ENCODE measurements around the gene ZMYND8. TPM values are rescaled to one million over a fixed set of nuclear protein-coding genes. Genes with fewer than 3 reads are reported as not detected.

ZMYND8 gene
- total RNA-seq, 1 experiment from 2014 or later, result 50.7 TPM

- intact Hi-C loops (cut with micrococcal nuclease; ENCODE audit: unreplicated experiment), result no loop called here
Measured at GRCh38 chr20:47357296-47358038, 968 bp upstream of the ZMYND8 start.

GRCh38 chr20:47356220-47356525 is 326 bp downstream of the ZMYND8 start:
- POLR2A ChIA-PET, result interaction anchor here (0.7 to 1.0 kb wide), 3 partner anchors 20 to 82 kb away, joined by 3 to 17 read pairs (median 3); no protein-coding TSS in a partner anchor
- in situ Hi-C loops (cut with HindIII; ENCODE audit: low pct_unique_long_range_greater_than_20kb, low sequenced_read_pairs), result no loop called here

More at GRCh38 chr20:47357296-47358038, 968 bp upstream of the ZMYND8 start:
- DNase-seq (ENCODE audit: low read depth, low spot score), result no peak
- peak overlapping the region; percentile 100 for H3K27ac ChIP-seq (ENCODE audit: low read length)
- H3K9me3 ChIP-seq (ENCODE audit: control insufficient read depth, insufficient read depth, low read depth, low read length), result no peaks in the 10 kb centered on the region
- ChIA-PET POLR2A (interaction anchor here (1.0 kb wide), 1 partner anchor 25 kb away, joined by 3 read pairs; no protein-coding TSS in a partner anchor), CTCF (interaction anchor here (1.3 kb wide), 1 partner anchor 27 kb away, joined by 4 read pairs; no protein-coding TSS in a partner anchor)
- ATAC-seq, result peak; percentile 31
- in situ Hi-C loops (cut with HindIII; ENCODE audit: low pct_unique_long_range_greater_than_20kb, low sequenced_read_pairs), result no loop called here
- no peaks in the 10 kb centered on the region for H3K36me3 ChIP-seq (ENCODE audit: control insufficient read depth, insufficient read depth, low read length)
- no peaks in the 10 kb centered on the region for H3K27me3 ChIP-seq (ENCODE audit: control insufficient read depth, insufficient read depth, low read length)
- peaks cover 99% of the 10 kb centered on the region for H3K4me1 ChIP-seq (ENCODE audit: control insufficient read depth, insufficient read depth, low read length)
- BruUV-seq (replicated peaks), result no TSS peak
- H3K4me3 ChIP-seq (ENCODE audit: low read depth in 2 of 2, low read length in 2 of 2), result no peak overlapping the region
- TF ChIP-seq POLR2AphosphoS5 (IDR thresholded peaks at IDR 0.05; ENCODE audit: low read depth, low read length) (peak; percentile 68; the same call in 1 of the 2 replicates), SIN3A (IDR thresholded peaks at IDR 0.05; ENCODE audit: borderline replicate concordance, insufficient read depth, low read depth, low read length) (no peak)

More at GRCh38 chr20:47356220-47356525, 326 bp downstream of the ZMYND8 start:
- DNase-seq (ENCODE audit: low read depth, low spot score) (no peak), ATAC-seq (no peak)
- no peaks in the 10 kb centered on the region for H3K27me3 ChIP-seq (ENCODE audit: control insufficient read depth, insufficient read depth, low read length)
- BruUV-seq (replicated peaks), result no TSS peak
- TF ChIP-seq POLR2AphosphoS5 (IDR thresholded peaks at IDR 0.05; ENCODE audit: low read depth, low read length), result no peak
- TF ChIP-seq TCF7L2 (IDR thresholded peaks at IDR 0.05; ENCODE audit: low read depth, low read length), result no peak
- no peak for TF ChIP-seq CTCF (IDR thresholded peaks at IDR 0.05)
- no peak for TF ChIP-seq REST (IDR thresholded peaks at IDR 0.05; ENCODE audit: insufficient read depth in 1 of 2, low read depth in 2 of 2, low read length in 1 of 2)
- TF ChIP-seq SIN3A (IDR thresholded peaks at IDR 0.05; ENCODE audit: borderline replicate concordance, insufficient read depth, low read depth, low read length), result no peak
- H3K27ac ChIP-seq (ENCODE audit: low read length), result peak overlapping the region; percentile 100
- H3K9me3 ChIP-seq (ENCODE audit: control insufficient read depth, insufficient read depth, low read depth, low read length), result no peaks in the 10 kb centered on the region
- CTCF ChIA-PET, result interaction anchor here (0.6 to 1.3 kb wide), 3 partner anchors 28 to 83 kb away, joined by 4 to 9 read pairs (median 7); no protein-coding TSS in a partner anchor
- intact Hi-C loops (cut with micrococcal nuclease; ENCODE audit: unreplicated experiment), result no loop called here
- H3K36me3 ChIP-seq (ENCODE audit: control insufficient read depth, insufficient read depth, low read length), result no peaks in the 10 kb centered on the region
- H3K4me1 ChIP-seq (ENCODE audit: control insufficient read depth, insufficient read depth, low read length), result peaks cover 100% of the 10 kb centered on the region
- H3K4me3 ChIP-seq (ENCODE audit: low read depth in 2 of 2, low read length in 2 of 2), result peak overlapping the region; percentile 35 to 36

All from Panc1 (cell line).